ENCODE results near the gene SORBS2.
"Not testable (repeated sequence)": the region's sequence is repeated elsewhere in the genome, so short reads cannot be mapped to it uniquely, and the experiment has no call there.

Gene SORBS2

DNA sequence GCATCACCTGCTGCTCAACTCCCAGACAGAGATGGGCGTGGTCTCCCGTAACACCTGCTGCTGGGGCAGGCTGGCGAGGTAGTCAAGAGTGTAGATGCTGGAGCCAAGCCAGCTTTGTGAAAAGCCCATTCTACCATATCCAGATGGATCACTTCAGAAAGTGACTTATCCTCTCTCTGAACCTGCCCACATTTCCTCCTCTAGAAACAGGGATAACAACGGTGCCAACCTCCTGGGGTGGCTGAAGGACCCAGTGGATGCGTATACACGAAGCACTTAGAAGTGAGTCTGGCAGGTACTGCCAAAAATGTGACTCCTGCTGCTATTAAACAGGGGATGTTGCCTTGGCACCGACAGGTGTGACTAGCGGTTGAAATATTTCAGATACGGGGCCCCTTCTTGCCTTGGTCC lies 95.8 kb downstream of the SORBS2 start:
- TF ChIP-seq BACH2 (CRISPR knock-in tag; IDR thresholded peaks at IDR 0.05; ENCODE audit: borderline replicate concordance) (no peak), ZNF565 (CRISPR knock-in tag; conservative IDR thresholded peaks at IDR 0.05; ENCODE audit: low read depth) (no peak), ZNF8 (CRISPR knock-in tag; IDR thresholded peaks at IDR 0.05) (no peak), TCF4 (CRISPR knock-in tag; IDR thresholded peaks at IDR 0.05; ENCODE audit: borderline replicate concordance) (no peak)
- TF ChIP-seq, protein P1, sequence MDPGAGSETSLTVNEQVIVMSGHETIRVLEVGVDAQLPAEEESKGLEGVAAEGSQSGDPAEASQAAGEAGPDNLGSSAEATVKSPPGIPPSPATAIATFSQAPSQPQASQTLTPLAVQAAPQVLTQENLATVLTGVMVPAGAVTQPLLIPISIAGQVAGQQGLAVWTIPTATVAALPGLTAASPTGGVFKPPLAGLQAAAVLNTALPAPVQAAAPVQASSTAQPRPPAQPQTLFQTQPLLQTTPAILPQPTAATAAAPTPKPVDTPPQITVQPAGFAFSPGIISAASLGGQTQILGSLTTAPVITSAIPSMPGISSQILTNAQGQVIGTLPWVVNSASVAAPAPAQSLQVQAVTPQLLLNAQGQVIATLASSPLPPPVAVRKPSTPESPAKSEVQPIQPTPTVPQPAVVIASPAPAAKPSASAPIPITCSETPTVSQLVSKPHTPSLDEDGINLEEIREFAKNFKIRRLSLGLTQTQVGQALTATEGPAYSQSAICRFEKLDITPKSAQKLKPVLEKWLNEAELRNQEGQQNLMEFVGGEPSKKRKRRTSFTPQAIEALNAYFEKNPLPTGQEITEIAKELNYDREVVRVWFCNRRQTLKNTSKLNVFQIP (CRISPR knock-in tag; IDR thresholded peaks at IDR 0.05; ENCODE audit: borderline replicate concordance, low read depth), result no peak
- TF ChIP-seq, protein P2, sequence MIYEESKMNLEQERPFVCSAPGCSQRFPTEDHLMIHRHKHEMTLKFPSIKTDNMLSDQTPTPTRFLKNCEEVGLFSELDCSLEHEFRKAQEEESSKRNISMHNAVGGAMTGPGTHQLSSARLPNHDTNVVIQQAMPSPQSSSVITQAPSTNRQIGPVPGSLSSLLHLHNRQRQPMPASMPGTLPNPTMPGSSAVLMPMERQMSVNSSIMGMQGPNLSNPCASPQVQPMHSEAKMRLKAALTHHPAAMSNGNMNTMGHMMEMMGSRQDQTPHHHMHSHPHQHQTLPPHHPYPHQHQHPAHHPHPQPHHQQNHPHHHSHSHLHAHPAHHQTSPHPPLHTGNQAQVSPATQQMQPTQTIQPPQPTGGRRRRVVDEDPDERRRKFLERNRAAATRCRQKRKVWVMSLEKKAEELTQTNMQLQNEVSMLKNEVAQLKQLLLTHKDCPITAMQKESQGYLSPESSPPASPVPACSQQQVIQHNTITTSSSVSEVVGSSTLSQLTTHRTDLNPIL (CRISPR knock-in tag; IDR thresholded peaks at IDR 0.05; ENCODE audit: low read depth), result no peak
- ATAC-seq, result no peak

DNA sequence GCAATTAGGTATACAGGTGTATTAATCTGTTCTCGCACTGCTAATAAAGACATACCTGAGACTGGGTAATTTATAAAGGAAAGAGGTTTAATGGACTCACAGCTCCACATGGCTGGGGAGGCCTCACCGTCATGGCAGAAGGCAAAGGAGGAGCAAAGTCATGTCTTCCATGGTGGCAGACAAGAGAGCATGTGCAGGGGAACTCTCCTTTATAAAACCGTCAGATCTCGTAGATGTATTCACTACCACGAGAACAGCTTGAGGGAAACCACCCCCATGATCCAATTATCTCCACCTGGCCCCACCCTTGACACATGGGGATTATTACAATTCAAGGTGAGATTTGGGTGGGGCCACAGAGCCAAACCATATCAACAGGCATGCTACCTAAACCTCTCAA lies 97.5 kb downstream of the SORBS2 start:
- not testable (repeated sequence) for ATAC-seq

DNA sequence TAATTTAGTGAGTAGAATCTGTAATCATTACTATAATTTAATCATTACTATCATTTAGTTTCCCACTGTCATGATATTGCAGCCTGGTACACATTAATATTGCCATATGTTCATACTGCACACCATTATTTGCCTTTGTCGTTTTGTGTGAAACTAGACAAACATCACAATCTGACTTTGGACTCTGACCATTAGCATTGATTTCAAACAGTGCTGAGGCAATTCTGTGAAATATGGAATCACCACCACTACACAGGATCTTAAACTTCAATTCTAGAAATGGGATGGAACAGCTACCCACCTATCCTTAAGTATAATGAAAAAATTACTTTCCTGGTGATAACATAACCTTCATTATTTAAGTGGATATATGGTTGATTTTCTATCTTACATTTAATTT lies 98.3 kb downstream of the SORBS2 start:
- TF ChIP-seq, protein P1 (CRISPR knock-in tag; IDR thresholded peaks at IDR 0.05; ENCODE audit: borderline replicate concordance, low read depth), result no peak
- no peak for TF ChIP-seq ZNF8 (CRISPR knock-in tag; IDR thresholded peaks at IDR 0.05)
- no peak for TF ChIP-seq BACH2 (CRISPR knock-in tag; IDR thresholded peaks at IDR 0.05; ENCODE audit: borderline replicate concordance)
- TF ChIP-seq ESRRG (CRISPR knock-in tag; IDR thresholded peaks at IDR 0.05), result no peak
- TF ChIP-seq CSDC2 (CRISPR knock-in tag; IDR thresholded peaks at IDR 0.05), result no peak
- no peak for TF ChIP-seq ZNF565 (CRISPR knock-in tag; conservative IDR thresholded peaks at IDR 0.05; ENCODE audit: low read depth)
- TF ChIP-seq, protein P3, sequence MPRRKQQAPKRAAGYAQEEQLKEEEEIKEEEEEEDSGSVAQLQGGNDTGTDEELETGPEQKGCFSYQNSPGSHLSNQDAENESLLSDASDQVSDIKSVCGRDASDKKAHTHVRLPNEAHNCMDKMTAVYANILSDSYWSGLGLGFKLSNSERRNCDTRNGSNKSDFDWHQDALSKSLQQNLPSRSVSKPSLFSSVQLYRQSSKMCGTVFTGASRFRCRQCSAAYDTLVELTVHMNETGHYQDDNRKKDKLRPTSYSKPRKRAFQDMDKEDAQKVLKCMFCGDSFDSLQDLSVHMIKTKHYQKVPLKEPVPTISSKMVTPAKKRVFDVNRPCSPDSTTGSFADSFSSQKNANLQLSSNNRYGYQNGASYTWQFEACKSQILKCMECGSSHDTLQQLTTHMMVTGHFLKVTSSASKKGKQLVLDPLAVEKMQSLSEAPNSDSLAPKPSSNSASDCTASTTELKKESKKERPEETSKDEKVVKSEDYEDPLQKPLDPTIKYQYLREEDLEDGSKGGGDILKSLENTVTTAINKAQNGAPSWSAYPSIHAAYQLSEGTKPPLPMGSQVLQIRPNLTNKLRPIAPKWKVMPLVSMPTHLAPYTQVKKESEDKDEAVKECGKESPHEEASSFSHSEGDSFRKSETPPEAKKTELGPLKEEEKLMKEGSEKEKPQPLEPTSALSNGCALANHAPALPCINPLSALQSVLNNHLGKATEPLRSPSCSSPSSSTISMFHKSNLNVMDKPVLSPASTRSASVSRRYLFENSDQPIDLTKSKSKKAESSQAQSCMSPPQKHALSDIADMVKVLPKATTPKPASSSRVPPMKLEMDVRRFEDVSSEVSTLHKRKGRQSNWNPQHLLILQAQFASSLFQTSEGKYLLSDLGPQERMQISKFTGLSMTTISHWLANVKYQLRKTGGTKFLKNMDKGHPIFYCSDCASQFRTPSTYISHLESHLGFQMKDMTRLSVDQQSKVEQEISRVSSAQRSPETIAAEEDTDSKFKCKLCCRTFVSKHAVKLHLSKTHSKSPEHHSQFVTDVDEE (CRISPR knock-in tag; IDR thresholded peaks at IDR 0.05), result no peak
- TF ChIP-seq ZC3H10 (CRISPR knock-in tag; IDR thresholded peaks at IDR 0.05), result no peak
- TF ChIP-seq, protein P2 (CRISPR knock-in tag; IDR thresholded peaks at IDR 0.05; ENCODE audit: low read depth), result no peak
- no peak for TF ChIP-seq ZNF70 (CRISPR knock-in tag; IDR thresholded peaks at IDR 0.05)
- no peak for TF ChIP-seq GLIS3 (CRISPR knock-in tag; IDR thresholded peaks at IDR 0.05)
- TF ChIP-seq ARNTL (CRISPR knock-in tag; IDR thresholded peaks at IDR 0.05; ENCODE audit: borderline replicate concordance, low read depth), result no peak
- no peak for TF ChIP-seq RARB (CRISPR knock-in tag; IDR thresholded peaks at IDR 0.05)
- TF ChIP-seq PPARA (CRISPR knock-in tag; IDR thresholded peaks at IDR 0.05; ENCODE audit: borderline replicate concordance), result no peak
- TF ChIP-seq TOX (CRISPR knock-in tag; IDR thresholded peaks at IDR 0.05; ENCODE audit: borderline replicate concordance), result no peak
- TF ChIP-seq ZFP30 (CRISPR knock-in tag; IDR thresholded peaks at IDR 0.05), result no peak
- no peak for TF ChIP-seq SNAI2 (CRISPR knock-in tag; IDR thresholded peaks at IDR 0.05)
- ATAC-seq, result no peak

DNA sequence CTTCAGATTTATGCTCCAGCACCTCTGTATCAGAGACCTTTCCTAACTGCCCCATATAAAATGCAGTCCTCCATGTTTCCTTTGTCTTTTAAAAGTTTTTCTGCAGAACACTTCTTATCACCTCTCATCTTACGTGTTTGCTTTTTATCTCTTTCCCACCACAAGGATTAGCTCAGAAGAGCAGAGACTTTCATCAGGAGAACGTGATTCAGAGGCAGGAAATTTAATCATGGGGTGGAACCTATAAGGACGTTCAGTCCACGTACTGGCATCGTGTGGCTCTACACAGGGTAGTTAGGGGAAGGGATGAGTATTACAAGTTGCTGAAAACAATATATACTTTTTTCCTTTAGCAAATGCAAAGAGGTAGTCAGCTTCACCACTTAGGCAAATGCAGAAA lies 98.7 kb downstream of the SORBS2 start:
- ATAC-seq, result no peak
- TF ChIP-seq ZFP3 (CRISPR knock-in tag; IDR thresholded peaks at IDR 0.05) (no peak), ZNF70 (CRISPR knock-in tag; IDR thresholded peaks at IDR 0.05) (no peak), ZC3H10 (CRISPR knock-in tag; IDR thresholded peaks at IDR 0.05) (no peak), OSR1 (CRISPR knock-in tag; IDR thresholded peaks at IDR 0.05) (no peak)

All from SK-N-SH treated with all-trans-retinoic acid at 6 μM for 48 hours (cell line).